Astrocyte (in vitro differentiated cells and primary cell): ENCODE results near the gene KCNQ1. TPM values are rescaled to one million over a fixed set of nuclear protein-coding genes. Genes with fewer than 3 reads are reported as not detected.

Experiments
- DNase-seq: peaks from one replicate; pipeline ENCODE4 v3.0.0-alpha.2; 2010; ENCODE audit warnings: low read depth
- FAIRE-seq: peaks from 2 replicates; lab custom pipeline; 2011; peaks lifted over from hg19 to GRCh38; lab: Jason Lieb, UNC
- H2AFZ ChIP-seq: 2 replicates; pipeline ENCODE4 v1.6.0; 2012; ENCODE audit warnings: low read depth, low read length, inconsistent platforms
- H3K27ac ChIP-seq: 2 replicates; pipeline ENCODE4 v1.5.1; 2011; ENCODE audit warnings: low read depth, low read length, inconsistent platforms
- H3K27me3 ChIP-seq: 2 replicates; pipeline ENCODE4 v1.6.0; 2011; ENCODE audit warnings: low read length, inconsistent platforms; ENCODE audit not compliant: insufficient read depth
- H3K36me3 ChIP-seq: 2 replicates; pipeline ENCODE4 v1.5.1; 2011; ENCODE audit warnings: low read length, inconsistent platforms; ENCODE audit not compliant: insufficient read depth
- H3K4me1 ChIP-seq: 2 replicates; pipeline ENCODE4 v1.5.1; 2011; ENCODE audit warnings: low read length, inconsistent platforms; ENCODE audit not compliant: insufficient read depth
- H3K4me2 ChIP-seq: 2 replicates; pipeline ENCODE4 v1.6.0; 2012; ENCODE audit warnings: low read length, inconsistent platforms
- H3K4me3 ChIP-seq: 2 replicates; pipeline ENCODE4 v1.5.1; 2011; ENCODE audit warnings: low read depth, mild to moderate bottlenecking, low read length, inconsistent platforms; ENCODE audit not compliant: insufficient read depth
- H3K79me2 ChIP-seq: 2 replicates; pipeline ENCODE4 v1.6.0; 2012; ENCODE audit warnings: mild to moderate bottlenecking, low read length, inconsistent platforms; ENCODE audit not compliant: insufficient read depth
- H3K9ac ChIP-seq: 2 replicates; pipeline ENCODE4 v1.6.0; 2012; ENCODE audit warnings: mild to moderate bottlenecking, low read length, inconsistent platforms
- H3K9me3 ChIP-seq: 2 replicates; pipeline ENCODE4 v1.5.1; 2012; ENCODE audit warnings: low read depth, mild to moderate bottlenecking, low read length, inconsistent platforms; ENCODE audit not compliant: insufficient read depth
- H4K20me1 ChIP-seq: 2 replicates; pipeline ENCODE4 v1.6.0; 2012; ENCODE audit warnings: low read length, inconsistent platforms; ENCODE audit not compliant: insufficient read depth
- H3K27ac Mint-ChIP-seq: one replicate; pipeline ENCODE4 v1.8.0; 2021; ENCODE audit warnings: mild to moderate bottlenecking, mixed read lengths; ENCODE audit not compliant: unreplicated experiment
- H3K27me3 Mint-ChIP-seq: one replicate; pipeline ENCODE4 v1.8.0; 2021; ENCODE audit warnings: low read depth, mixed read lengths; ENCODE audit not compliant: unreplicated experiment
- H3K36me3 Mint-ChIP-seq: one replicate; pipeline ENCODE4 v1.8.0; 2021; ENCODE audit warnings: low read depth, mixed read lengths; ENCODE audit not compliant: unreplicated experiment
- H3K4me1 Mint-ChIP-seq: one replicate; pipeline ENCODE4 v1.8.0; 2021; ENCODE audit warnings: low read depth, mixed read lengths; ENCODE audit not compliant: unreplicated experiment
- H3K4me3 Mint-ChIP-seq: one replicate; pipeline ENCODE4 v1.8.0; 2021; ENCODE audit warnings: mild to moderate bottlenecking, moderate library complexity, mixed read lengths; ENCODE audit not compliant: unreplicated experiment
- H3K9me3 Mint-ChIP-seq: one replicate; pipeline ENCODE4 v1.8.0; 2021; ENCODE audit warnings: mild to moderate bottlenecking, mixed read lengths; ENCODE audit not compliant: unreplicated experiment
- CTCF ChIP-seq: IDR thresholded peaks from 2 replicates; pipeline ENCODE4 v1.5.1; 2011; ENCODE audit warnings: low read depth, mild to moderate bottlenecking, inconsistent platforms, low read length, moderate library complexity; ENCODE audit not compliant: insufficient read depth
- EZH2 ChIP-seq: IDR thresholded peaks from 2 replicates; pipeline ENCODE4 v1.6.1; 2012; ENCODE audit warnings: mild to moderate bottlenecking, low read length, inconsistent platforms; ENCODE audit not compliant: insufficient read depth
- total RNA-seq: library from RNA; stranded (reverse); gene quantifications from 2 replicates; pipeline ENCODE4 v1.2.1, GENCODE V29; 2021

KCNQ1 gene
- total RNA-seq, 1 donor from 2014 or later: not detected

DNA sequence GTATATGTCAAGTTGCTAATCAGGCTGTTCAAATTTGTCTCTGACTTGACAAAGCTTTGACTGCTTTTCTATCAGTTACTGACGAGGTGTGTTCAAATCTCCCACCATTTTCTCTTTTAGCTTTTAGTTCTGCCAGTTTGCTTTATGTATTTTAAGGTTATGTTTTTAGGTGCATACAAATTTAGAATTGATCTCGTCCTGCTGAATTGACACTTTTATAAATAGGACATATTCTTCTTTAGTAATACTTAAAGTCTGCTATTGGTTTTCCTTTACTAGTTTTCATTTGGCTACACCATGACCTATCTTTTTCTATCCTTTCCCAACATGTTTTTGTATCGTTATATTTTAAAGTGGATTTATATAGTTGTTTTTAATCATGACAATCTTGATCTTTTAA lies 320.7 kb downstream of the KCNQ1 start:
- no peak overlapping the region for H3K9ac ChIP-seq
- peaks cover 6% of the 10 kb centered on the region for H3K4me1 Mint-ChIP-seq

DNA sequence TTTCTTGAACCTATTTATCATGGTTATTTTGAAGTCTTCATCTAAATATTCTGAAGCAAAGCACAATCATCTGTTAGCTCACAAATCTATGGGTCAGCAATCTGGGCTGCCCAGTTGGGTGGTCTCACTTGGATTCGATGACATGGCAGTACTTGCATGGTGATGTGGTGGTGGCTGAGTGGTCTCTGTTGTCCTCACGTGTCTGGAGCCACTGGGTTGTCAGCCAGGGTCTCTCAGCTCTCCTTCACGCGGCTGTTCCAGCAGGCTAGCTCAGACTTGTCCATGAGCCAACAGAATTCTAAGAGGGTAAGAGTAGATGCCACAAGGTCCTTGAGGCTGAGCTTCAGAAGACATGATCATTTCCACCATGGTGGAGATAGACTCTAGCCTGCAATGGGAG lies 321.4 kb downstream of the KCNQ1 start:
- no peaks in the 10 kb centered on the region for H3K9me3 ChIP-seq
- H3K79me2 ChIP-seq: no peaks in the 10 kb centered on the region
- Mint-ChIP-seq H3K27me3 (peaks cover 27% of the 10 kb centered on the region), H3K36me3 (peaks cover 2% of the 10 kb centered on the region), H3K4me3 (no peak overlapping the region), H3K9me3 (peaks cover 8% of the 10 kb centered on the region), H3K4me1 (peaks cover 6% of the 10 kb centered on the region), H3K27ac (no peak overlapping the region)
- H2AFZ ChIP-seq: no peak overlapping the region
- H4K20me1 ChIP-seq: no peaks in the 10 kb centered on the region
- H3K36me3 ChIP-seq: no peaks in the 10 kb centered on the region
- H3K27ac ChIP-seq: no peak overlapping the region
- TF ChIP-seq EZH2 (no peak), CTCF (no peak)
- DNase-seq: no peak
- no peak overlapping the region for H3K4me2 ChIP-seq
- peaks cover 10% of the 10 kb centered on the region for H3K4me1 ChIP-seq
- H3K4me3 ChIP-seq: no peak overlapping the region
- peaks cover 6% of the 10 kb centered on the region for H3K27me3 ChIP-seq
- no peak for FAIRE-seq
- H3K9ac ChIP-seq: no peak overlapping the region

More for the DNA sequence above, 320.7 kb downstream of the KCNQ1 start:
- H3K27me3 ChIP-seq: peaks cover 4% of the 10 kb centered on the region
- H2AFZ ChIP-seq: no peak overlapping the region
- no peak overlapping the region for H3K4me3 Mint-ChIP-seq
- H3K4me1 ChIP-seq: peaks cover 10% of the 10 kb centered on the region
- H3K9me3 Mint-ChIP-seq: peaks cover 11% of the 10 kb centered on the region
- FAIRE-seq: no peak
- no peaks in the 10 kb centered on the region for H3K9me3 ChIP-seq
- no peaks in the 10 kb centered on the region for H4K20me1 ChIP-seq
- no peak overlapping the region for H3K27ac ChIP-seq
- H3K36me3 Mint-ChIP-seq: peaks cover 2% of the 10 kb centered on the region
- no peak overlapping the region for H3K4me3 ChIP-seq
- H3K27ac Mint-ChIP-seq: no peak overlapping the region
- no peak overlapping the region for H3K4me2 ChIP-seq
- H3K79me2 ChIP-seq: no peaks in the 10 kb centered on the region
- H3K27me3 Mint-ChIP-seq: peaks cover 27% of the 10 kb centered on the region
- H3K36me3 ChIP-seq: no peaks in the 10 kb centered on the region
- DNase-seq: no peak
- no peak for TF ChIP-seq EZH2
- TF ChIP-seq CTCF: no peak

DNA sequence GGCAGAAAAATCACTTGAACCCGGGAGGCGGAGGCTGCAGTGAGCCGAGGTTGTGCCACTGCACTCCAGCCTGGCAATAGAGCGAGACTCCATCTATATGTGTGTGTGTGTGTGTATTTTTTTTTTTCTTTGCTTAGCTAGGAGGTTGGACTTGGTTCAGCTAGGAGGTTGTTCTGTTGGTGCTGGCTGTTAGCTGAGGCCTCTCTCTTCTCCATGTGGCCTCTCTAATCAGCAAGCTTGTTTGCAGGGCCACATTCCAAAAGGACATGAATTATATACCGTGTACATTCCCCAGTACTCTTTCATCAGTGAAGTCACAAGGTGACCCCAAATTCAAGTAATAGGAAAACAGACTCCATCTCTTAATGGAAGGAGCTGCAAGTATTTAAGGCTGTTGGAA lies 322.3 kb downstream of the KCNQ1 start:
- Histone ChIP-seq H3K79me2 (no peaks in the 10 kb centered on the region), H4K20me1 (no peaks in the 10 kb centered on the region), H3K9ac (no peak overlapping the region), H3K27me3 (peaks cover 12% of the 10 kb centered on the region), H3K4me1 (peaks cover 10% of the 10 kb centered on the region), H3K36me3 (no peaks in the 10 kb centered on the region), H3K4me3 (no peak overlapping the region), H3K9me3 (no peaks in the 10 kb centered on the region), H3K27ac (no peak overlapping the region), H3K4me2 (no peak overlapping the region), H2AFZ (no peak overlapping the region)
- Mint-ChIP-seq H3K27me3 (peaks cover 28% of the 10 kb centered on the region), H3K4me1 (peaks cover 6% of the 10 kb centered on the region), H3K27ac (no peak overlapping the region), H3K4me3 (no peak overlapping the region), H3K36me3 (peaks cover 2% of the 10 kb centered on the region), H3K9me3 (peaks cover 8% of the 10 kb centered on the region)
- DNase-seq: no peak
- TF ChIP-seq CTCF (no peak), EZH2 (no peak)
- no peak for FAIRE-seq
